OCI-LY1 (cell line): ENCODE data around the gene RAB40B.

Experiments used
- H2AFZ ChIP-seq: fragments of 200-600 bp; sonication (generic), shearing (Covaris generic); 2 replicates; pipeline ENCODE4 v1.6.0; 2014; ENCODE audit warnings: antibody characterized with exemption, mild to moderate bottlenecking, low read length
- H3F3A ChIP-seq: fragments of 200-600 bp; sonication (generic), shearing (Covaris generic); 2 replicates; pipeline ENCODE4 v1.6.0; 2014; ENCODE audit warnings: mild to moderate bottlenecking, antibody characterized with exemption, low read length, moderate library complexity; ENCODE audit not compliant: insufficient read depth
- H3K27ac ChIP-seq: fragments of 200-600 bp; sonication (generic); 2 replicates; pipeline ENCODE4 v1.5.1; 2014; ENCODE audit warnings: low read length, mixed run types, mild to moderate bottlenecking, low read depth; ENCODE audit not compliant: poor library complexity, severe bottlenecking
- H3K27me3 ChIP-seq: fragments of 200-600 bp; sonication (generic); 2 replicates; pipeline ENCODE4 v1.6.0; 2014; ENCODE audit warnings: antibody characterized with exemption, mild to moderate bottlenecking, low read length, moderate library complexity; ENCODE audit not compliant: insufficient read depth
- H3K36me3 ChIP-seq: fragments of 200-600 bp; sonication (generic); 2 replicates; pipeline ENCODE4 v1.6.1; 2014; ENCODE audit warnings: mild to moderate bottlenecking, antibody characterized with exemption, low read length, moderate library complexity, mixed read lengths; ENCODE audit not compliant: insufficient read depth
- H3K4me1 ChIP-seq: fragments of 200-600 bp; sonication (generic); 2 replicates; pipeline ENCODE4 v1.5.1; 2014; ENCODE audit warnings: mild to moderate bottlenecking, low read length, moderate library complexity; ENCODE audit not compliant: insufficient read depth, severe bottlenecking
- H3K4me2 ChIP-seq: fragments of 200-600 bp; sonication (generic), shearing (Covaris generic); 2 replicates; pipeline ENCODE4 v1.6.1; 2014; ENCODE audit warnings: low read length
- H3K4me3 ChIP-seq: fragments of 200-600 bp; sonication (generic); 2 replicates; pipeline ENCODE4 v1.5.1; 2014; ENCODE audit warnings: low read length, low read depth, mild to moderate bottlenecking, mixed read lengths; ENCODE audit not compliant: poor library complexity, severe bottlenecking
- H3K79me2 ChIP-seq: fragments of 200-600 bp; shearing (Covaris generic); 2 replicates; pipeline ENCODE4 v1.6.1; 2016; ENCODE audit warnings: mixed run types, low read length, mixed read lengths; ENCODE audit not compliant: insufficient read depth
- H3K9ac ChIP-seq: fragments of 200-600 bp; sonication (generic), shearing (Covaris generic); 2 replicates; pipeline ENCODE4 v1.6.1; 2014; ENCODE audit warnings: mild to moderate bottlenecking, low read length, mixed read lengths
- H3K9me2 ChIP-seq: fragments of 200-600 bp; sonication (generic), shearing (Covaris generic); 2 replicates; pipeline ENCODE4 v1.6.1; 2014; ENCODE audit warnings: low read depth, mild to moderate bottlenecking, low read length, mixed read lengths
- H3K9me3 ChIP-seq: fragments of 200-600 bp; shearing (Covaris generic); 2 replicates; pipeline ENCODE4 v1.6.1; 2014; ENCODE audit warnings: low read length, mixed read lengths
- H4K20me1 ChIP-seq: fragments of 200-600 bp; sonication (generic), shearing (Covaris generic); 2 replicates; pipeline ENCODE4 v1.6.0; 2016; ENCODE audit warnings: mild to moderate bottlenecking, low read length; ENCODE audit not compliant: insufficient read depth
- EZH2 ChIP-seq: fragments of 200-600 bp; sonication (generic), shearing (Covaris generic); IDR thresholded peaks from 2 replicates; pipeline ENCODE4 v1.8.0; 2017; ENCODE audit warnings: borderline replicate concordance, mixed run types, mild to moderate bottlenecking, antibody characterized with exemption, low read length, moderate library complexity, mixed read lengths
- TF ChIP-seq, protein P1 (sequence below): fragments of 200-600 bp; sonication (generic), shearing (Covaris generic); IDR thresholded peaks from 2 replicates; pipeline ENCODE4 v1.5.1; 2017; ENCODE audit warnings: mild to moderate bottlenecking, antibody characterized with exemption, low read length, moderate library complexity, mixed read lengths

RAB40B gene

DNA sequence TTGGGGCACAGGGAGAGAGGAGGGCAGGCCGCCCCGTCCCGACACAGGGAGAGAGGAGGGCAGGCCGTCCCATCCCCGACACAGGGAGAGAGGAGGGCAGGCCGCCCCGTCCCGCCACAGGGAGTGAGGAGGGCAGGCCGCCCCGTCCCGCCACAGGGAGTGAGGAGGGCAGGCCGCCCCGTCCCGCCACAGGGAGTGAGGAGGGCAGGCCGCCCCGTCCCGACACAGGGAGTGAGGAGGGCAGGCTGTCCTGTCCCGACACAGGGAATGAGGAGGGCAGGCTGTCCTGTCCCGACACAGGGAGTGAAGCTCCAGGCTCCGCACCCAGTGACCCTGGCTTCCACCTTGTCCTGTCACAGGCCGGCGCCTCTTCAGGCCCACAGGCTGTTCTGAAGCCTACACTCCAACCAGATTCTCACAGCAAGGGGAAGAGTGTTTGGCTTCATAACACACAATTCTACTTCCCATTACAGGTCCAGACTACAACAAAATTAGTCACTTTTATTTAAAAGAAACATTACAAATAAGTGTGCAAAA, 84.3 kb downstream of the RAB40B start:
- Histone ChIP-seq H4K20me1 (no peaks in the 10 kb centered on the region), H3K36me3 (peaks cover 76% of the 10 kb centered on the region), H3K27ac (no peak overlapping the region)

DNA sequence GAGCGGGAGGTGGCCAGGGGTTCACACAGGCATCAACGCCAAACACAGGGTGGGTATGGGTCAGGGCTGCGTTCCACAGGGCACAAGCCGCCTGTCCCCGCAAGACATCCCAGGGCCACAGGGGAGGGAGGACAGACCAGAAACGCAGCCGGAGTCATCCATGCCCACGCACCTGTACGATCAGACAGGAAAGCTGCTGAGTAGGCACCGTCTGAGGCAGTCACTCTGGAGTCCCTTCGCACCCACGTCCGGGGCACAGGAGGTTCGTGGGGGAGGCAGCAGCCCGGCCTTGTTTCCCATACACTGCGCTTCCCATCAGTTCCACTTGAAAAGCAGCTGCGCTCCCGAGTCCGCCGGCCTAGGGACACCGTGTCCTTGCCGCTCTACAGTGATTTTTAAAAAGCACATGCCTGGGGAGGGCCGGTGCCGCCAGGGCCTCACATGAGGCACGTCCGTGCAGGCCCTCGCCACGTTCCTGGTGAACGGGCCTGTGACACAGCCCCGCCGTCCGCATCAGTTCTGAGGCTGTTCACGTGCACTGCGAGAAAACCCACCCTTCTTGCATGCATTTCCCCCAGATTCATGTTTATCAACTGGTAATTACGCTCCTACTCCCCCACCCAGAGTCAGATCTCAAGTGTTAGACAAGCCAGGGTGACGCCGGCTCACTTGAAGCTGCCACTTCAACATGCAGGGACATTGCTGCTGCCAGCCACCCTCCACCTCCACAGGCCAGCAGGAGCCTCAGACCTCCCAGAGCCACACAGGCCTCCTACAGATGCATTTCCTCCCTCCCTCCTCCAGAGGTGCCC, 85.0 kb downstream of the RAB40B start:
- Histone ChIP-seq H2AFZ (no peak overlapping the region), H3K9ac (no peak overlapping the region), H3K9me3 (no peaks in the 10 kb centered on the region), H3K36me3 (peaks cover 70% of the 10 kb centered on the region), H3K9me2 (no peaks in the 10 kb centered on the region), H3K4me2 (no peak overlapping the region), H3K4me3 (no peak overlapping the region), H3K27me3 (no peaks in the 10 kb centered on the region), H3K79me2 (no peaks in the 10 kb centered on the region), H3F3A (no peaks in the 10 kb centered on the region), H4K20me1 (no peaks in the 10 kb centered on the region), H3K27ac (no peak overlapping the region), H3K4me1 (peaks cover 12% of the 10 kb centered on the region)
- TF ChIP-seq, protein P1, sequence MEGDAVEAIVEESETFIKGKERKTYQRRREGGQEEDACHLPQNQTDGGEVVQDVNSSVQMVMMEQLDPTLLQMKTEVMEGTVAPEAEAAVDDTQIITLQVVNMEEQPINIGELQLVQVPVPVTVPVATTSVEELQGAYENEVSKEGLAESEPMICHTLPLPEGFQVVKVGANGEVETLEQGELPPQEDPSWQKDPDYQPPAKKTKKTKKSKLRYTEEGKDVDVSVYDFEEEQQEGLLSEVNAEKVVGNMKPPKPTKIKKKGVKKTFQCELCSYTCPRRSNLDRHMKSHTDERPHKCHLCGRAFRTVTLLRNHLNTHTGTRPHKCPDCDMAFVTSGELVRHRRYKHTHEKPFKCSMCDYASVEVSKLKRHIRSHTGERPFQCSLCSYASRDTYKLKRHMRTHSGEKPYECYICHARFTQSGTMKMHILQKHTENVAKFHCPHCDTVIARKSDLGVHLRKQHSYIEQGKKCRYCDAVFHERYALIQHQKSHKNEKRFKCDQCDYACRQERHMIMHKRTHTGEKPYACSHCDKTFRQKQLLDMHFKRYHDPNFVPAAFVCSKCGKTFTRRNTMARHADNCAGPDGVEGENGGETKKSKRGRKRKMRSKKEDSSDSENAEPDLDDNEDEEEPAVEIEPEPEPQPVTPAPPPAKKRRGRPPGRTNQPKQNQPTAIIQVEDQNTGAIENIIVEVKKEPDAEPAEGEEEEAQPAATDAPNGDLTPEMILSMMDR = no peak
- no peak for TF ChIP-seq EZH2

More for the DNA sequence above, 84.3 kb downstream of the RAB40B start:
- TF ChIP-seq, protein P1 = no peak
- no peak for TF ChIP-seq EZH2
- Histone ChIP-seq H3F3A (no peaks in the 10 kb centered on the region), H2AFZ (no peak overlapping the region), H3K4me3 (no peak overlapping the region), H3K9me3 (no peaks in the 10 kb centered on the region), H3K4me1 (peaks cover 12% of the 10 kb centered on the region), H3K79me2 (no peaks in the 10 kb centered on the region), H3K4me2 (no peak overlapping the region), H3K9ac (no peak overlapping the region), H3K27me3 (no peaks in the 10 kb centered on the region), H3K9me2 (no peaks in the 10 kb centered on the region)

DNA sequence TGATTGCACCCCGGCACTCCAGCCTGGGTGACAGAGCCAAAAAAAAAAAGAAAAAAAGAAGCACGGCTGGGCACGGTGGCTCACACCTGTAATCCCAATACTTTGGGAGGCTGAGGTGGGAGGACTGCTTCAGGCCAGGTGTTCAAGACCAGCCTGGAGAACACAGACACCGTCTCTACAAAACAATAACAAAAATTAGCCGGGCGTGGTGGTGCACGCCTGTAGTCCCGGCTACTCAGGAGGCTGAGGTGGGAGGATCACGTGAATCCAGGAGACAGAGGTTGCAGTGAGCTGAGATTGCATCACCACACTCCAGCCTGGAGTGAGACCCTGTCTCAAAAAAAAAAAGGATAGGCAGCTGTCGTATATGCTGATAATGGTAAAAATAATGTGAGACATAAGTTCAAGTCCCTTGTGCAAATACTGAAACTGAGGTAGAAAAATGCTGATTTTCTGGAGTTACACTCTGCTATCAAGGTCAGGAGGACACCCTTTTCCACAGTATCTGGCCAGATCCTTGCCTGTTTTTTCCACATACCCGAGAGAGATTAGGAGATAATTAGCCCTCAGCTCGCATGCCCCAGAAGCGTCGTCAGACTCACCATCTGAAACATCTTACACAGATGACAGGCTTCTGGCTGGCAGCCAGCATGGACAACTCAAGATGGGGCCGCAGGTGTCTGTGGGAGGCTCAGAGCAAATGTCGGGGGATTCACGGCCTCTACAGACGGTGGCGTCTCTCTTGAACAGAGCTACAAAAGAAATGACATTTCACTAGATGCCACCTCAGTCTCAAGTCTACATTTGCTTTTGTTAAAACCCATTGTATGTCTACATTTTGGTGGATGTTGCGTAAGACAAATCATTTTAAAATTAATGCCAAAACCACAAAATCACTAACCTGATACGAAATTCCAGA, 87.1 kb downstream of the RAB40B start:
- H3K9me2 ChIP-seq = no peaks in the 10 kb centered on the region
- no peaks in the 10 kb centered on the region for H4K20me1 ChIP-seq
- no peaks in the 10 kb centered on the region for H3K9me3 ChIP-seq
- H3K9ac ChIP-seq = no peak overlapping the region; the same call in 1 of the 2 replicates
- H3K27me3 ChIP-seq = no peaks in the 10 kb centered on the region
- no peak for TF ChIP-seq EZH2
- TF ChIP-seq, protein P1 = no peak
- no peak overlapping the region for H3K4me3 ChIP-seq
- H3K4me1 ChIP-seq = peaks cover 12% of the 10 kb centered on the region
- peak overlapping the region; percentile 71 for H3K27ac ChIP-seq
- H3F3A ChIP-seq = no peaks in the 10 kb centered on the region
- no peak overlapping the region for H2AFZ ChIP-seq
- H3K4me2 ChIP-seq = peak overlapping the region; percentile 0; the same call in 1 of the 2 replicates
- peaks cover 64% of the 10 kb centered on the region for H3K36me3 ChIP-seq
- H3K79me2 ChIP-seq = no peaks in the 10 kb centered on the region
